Measurements from ENCODE around the gene AP3S2.

The AP3S2 gene

GRCh38 chr15:89812847-89813320 is 80.9 kb downstream of the AP3S2 start:
- DNase-seq, result no peak

GRCh38 chr15:89812011-89812846 is 81.6 kb downstream of the AP3S2 start:
- no peak for DNase-seq

DNA sequence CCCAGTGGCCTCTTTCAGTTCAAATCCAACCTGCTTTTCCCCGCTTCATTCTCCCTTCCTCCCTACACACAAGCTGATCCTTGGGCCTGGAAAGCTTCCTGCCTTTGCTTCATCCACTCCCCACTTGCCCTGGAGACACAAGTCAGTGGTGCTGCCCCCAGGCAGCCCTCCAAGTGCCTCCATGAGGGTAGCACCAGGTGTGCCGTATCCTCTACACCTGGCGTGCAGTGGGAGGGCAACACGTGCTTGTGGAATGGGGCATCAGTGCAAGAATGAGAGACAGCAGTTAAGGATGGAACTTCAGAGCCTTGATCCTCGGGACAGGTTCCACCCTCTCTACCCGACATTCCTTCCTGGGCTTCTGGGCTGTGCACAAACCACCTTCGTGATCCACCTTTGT is 83.0 kb downstream of the AP3S2 start:
- DNase-seq, result no peak

DNA sequence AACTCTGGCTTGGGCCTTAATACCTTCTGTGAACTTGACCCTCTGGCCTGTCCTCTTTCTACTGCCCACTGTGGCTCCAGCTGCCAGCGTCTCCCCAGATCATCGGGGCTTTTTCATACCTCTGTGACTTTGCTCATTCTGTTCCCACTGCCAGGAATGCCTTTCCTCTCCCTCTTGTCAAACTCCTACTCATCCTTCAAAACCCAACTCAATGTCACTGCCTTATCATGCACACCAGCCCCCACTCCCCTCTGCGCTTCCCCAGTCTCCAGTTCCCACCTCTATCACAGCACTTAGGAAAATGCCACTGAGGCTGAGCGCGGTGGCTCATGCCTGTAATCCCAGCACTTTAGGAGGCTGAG is 84.0 kb downstream of the AP3S2 start:
- DNase-seq, result no peak

DNA sequence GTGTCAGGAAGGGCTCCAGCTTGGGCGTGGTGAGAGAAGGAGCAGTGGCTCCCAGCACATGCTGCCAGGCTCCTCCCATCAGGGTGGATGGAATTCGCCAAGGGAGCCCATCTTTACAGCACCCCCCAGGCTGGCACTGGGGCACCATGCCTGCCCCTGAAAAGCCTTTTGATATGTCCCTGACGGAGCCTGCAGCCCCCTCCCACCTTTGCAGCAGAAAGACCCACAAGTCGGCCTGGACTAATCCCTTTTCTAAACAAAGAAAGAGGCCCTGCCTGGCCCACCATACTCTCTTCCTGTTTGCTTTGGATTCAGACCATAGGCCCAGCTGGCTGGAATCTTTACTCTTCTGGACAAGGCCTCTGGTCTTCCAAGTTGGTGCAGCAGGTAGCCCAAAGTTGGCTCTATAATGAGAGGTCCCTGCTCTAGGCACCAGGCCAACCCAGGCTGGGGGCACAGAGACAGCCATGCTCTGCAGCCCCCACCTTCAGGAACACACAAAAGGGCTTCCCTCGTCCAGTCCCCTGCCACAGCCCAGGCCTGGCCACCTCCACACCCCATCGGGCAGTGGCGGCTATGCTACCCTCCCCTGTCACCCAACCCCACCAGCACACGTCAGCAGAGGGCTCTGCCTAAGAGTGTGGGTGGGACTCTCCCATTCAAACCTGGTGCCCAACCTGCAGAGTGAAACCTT is 84.6 kb downstream of the AP3S2 start:
- no peak for DNase-seq

DNA sequence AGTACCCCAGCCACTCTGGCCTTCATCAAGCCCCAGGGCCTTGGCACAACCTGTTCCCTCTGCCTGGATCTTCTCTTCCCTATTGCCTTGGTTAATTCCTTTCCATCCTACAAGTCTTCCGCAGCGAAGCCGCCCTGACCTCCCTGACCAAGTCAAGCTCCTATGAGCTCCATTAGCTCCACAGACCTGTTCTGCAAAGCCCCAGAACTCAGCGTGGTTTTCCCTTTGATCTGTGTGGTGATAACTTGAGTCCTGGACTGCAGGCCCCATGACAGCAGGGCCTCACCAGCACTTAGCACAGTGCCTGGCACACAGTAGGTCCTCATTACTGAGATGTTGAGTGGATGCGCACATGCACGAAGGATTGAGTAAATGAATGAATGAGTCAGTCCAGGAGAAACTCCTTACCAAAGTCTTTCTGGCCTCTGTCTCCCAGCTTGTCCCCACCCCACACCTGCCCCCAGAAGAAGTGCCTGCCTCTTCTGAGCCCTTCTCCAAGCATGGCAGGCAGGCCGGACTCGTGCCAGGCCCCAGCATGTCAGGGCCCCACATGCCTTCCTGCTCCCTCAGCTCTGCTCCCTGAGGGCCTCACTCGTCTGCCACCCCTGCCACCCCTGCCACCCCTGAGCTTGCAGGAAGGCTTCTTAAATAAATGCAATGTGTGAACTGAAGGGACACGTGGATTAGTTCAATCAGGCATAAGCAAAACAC is 85.5 kb downstream of the AP3S2 start:
- no peak for DNase-seq

GRCh38 chr15:89807689-89808088 is 86.1 kb downstream of the AP3S2 start:
- DNase-seq, result no peak

DNA sequence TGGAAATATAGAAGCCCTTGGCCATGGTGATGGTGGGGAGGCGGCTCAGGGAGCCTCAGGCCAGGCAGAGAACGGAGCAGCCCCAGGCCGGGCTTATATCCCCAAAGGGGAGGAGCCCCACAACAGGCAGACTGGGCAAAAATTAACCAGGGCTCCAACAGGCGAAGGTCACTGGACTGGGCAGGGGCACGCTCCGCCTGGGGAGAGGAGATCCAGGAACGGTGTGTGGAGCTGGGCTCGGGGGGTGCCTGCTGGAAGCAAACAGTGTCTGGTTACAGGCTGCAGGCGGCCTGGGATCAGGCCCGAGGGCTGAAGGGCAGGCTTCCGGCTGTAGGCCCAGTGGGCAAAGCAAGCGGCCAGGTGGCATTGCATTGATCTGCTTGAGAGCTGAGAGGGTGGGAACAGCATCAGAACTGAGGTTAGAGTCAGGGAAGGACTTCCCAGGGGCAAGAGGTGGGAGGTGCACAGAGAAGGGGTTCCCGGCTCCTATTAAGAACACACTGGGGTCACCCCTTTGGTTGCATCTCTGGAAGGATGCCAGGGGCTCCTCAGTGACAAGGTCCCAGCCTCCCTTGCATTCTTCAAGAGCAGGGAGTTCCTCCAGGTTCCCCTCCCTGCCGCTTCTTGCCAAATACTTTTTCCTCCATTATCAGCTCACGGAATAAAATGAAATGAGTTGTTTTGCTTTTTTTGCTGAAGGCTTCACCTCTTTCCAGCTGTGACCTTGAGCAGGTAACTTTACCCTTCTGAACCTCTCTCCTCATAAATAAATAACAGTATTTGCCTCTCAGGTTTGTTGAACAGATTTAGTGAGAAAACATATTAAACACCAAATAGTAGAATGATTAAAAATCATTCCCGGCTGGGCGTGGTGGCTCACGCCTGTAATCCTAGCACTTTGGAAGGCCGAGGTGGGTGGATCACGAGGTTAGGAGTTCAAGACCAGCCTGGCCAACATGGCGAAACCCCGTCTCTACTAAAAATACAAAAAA is 86.9 kb downstream of the AP3S2 start:
- no peak for DNase-seq

GRCh38 chr15:89806210-89806558 is 87.6 kb downstream of the AP3S2 start:
- DNase-seq, result no peak

DNA sequence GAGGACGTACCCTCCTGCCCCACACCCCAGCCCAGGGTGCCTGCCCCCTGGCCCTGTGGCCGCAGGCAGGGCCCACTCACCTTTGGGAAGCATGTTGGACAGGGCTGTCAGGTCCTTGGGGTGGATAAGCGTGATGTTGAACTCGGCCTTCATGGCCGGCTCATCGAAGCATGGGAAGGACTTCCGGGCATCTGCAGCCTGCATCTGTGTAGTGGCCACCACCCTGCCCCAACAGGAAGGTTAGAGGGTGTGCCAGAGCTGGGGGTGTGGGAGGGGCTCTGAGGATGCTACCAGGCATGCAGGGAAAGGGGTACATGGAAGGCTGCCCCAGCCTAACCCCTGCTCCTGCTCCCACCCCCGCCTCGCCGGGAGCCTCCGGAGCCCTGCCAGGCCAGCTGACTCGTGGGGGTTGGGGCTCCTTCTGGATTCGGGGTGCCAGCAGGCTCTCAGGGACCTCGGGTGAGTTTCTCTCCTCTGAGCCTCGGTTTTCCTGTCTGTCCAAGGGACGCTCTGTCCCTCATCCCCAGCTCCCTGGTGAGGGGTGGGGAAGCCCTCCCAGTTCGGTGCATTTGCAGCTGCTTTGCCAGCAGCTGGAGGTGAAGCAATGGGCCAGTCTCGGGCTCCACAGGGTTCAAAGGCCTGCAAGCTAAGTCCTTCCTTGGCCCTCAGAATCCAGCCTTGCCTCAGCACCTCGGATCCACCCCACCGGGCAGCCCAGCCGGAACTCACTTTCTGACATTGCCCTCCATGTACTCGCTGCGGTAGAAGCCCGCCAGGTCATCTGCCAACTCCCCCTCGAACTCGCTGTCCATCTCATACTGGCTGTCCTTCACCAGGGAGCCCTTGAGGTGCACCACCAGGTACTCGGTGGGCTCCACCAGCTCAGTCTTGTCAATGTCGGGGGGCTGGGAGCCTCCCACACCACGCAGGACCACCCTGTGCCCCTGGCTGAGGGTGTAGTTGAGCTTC is 88.3 kb downstream of the AP3S2 start:
- DNase-seq, result no peak

GRCh38 chr15:89803941-89804800 is 89.6 kb downstream of the AP3S2 start:
- DNase-seq, result no peak

DNA sequence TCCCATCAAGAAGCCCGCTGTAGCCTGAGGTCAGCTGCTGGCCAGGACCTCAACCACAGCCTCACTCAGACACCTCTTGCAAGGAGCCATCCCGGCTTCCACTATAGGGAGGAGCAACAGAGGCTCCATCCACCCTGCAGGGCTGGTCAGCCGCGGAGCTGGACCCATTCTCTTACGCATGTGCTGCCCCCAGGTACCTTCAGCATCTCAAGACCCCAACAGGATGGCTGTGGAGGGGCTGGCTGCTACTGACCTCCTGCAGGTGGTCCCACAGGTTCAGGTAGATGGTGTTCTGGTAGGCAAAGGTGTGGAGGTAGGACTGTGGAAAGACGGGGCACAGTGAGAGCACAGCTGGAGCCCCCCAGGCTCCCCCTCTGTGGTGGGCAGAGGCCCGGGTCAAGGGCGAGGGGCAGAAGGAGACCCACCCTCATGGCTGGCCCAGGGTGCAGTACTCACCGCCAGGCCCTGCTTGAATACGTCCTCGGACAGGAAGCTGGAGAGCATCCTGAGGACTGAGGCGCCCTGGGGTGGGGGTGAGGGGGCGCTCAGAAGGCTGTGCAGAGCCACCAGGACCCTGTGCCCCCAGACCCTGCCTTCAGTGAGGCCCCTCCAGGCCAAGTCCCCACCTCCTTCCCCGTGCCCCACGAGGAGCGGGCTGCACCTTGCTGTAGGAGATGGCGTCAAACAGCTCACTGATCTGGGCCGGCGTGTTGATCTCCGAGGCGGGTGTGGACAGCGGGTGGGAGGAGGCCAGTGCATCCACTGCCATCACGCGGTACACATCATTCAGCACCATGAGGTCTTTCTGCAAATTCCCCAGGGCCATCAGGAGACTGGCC is 90.6 kb downstream of the AP3S2 start:
- no peak for DNase-seq

DNA sequence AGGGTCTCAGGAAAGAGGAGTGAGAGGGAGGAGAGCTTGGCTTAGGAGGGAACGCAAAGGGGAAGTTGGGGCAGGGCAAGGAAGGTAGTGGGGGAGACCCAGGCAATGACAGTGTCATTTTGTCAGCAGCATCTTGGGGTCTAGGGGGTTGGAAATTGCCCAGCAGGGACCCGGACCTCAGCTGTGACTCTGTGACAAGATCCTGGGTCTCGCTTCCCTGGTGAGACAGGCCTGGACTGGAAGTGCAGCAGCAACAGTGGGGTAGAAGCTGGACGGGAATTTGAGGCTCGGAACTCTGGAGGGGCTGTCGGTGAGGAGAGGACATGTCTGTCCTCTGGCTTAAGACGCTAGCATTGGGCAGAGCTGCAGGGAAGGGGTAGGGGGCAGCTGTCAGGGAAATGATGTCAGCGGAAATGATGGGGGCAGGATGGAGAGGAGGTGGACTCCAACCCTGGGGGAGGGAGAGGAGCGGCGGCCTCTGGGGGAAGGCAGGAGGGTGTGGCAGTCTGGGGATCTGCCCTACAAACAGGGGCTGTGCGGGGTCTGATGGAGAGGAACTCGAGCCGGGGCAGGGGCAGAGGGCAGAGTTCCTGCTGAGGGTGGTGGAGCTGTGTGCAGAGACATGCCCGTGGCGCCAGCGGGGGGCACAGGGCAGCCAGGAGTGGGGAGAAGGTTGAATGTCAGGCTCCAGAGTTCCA is 91.4 kb downstream of the AP3S2 start:
- no peak for DNase-seq

- no peak for DNase-seq
Measured at GRCh38 chr15:89801471-89802195, 92.2 kb downstream of the AP3S2 start.

- DNase-seq, result no peak
Measured at GRCh38 chr15:89799918-89800498, 93.8 kb downstream of the AP3S2 start.

DNA sequence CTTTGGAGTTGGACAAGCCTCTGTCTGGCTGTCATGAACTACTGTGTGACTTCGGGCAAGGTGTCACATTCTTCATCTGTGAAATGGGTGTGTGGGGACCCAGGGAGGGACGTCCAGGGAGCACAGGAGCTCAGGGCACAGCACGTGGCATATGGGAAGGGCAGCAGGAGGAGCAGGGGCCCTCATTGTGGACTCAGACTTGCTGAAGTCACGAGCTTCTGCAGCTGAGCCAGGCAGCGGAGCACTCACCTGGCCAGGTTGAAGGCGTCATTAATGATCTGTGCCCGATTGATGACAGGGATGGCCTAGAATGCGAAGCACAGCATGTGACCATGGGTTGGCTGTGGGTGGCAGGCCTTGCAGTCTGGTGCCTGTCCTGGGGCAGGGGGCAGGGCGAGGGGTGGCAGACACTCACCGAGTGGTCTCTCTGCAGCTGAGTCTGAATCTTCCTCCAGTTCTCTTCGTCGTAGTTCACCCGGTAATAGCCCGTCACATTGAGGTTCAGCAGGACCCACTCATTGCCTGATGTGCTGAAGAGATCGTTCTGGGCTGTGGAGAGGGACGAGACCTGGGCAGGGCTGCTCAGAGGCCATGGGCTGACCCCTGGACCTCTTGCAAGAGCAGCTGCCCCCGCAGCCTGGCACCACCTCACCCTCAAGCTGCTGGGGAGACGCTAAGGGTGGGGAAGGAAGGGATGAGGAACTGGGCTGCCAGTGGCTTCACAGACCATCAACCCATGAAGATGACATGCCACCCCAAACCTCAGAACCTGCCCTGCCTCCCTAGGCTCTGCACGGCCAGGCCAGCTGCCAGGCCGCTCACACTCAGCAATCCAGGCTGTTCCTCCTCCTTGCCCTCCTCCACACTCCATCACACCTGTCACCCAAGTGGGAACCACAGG is 94.5 kb downstream of the AP3S2 start:
- DNase-seq, result no peak

Data from SIG-M5 (cell line).